WTC11 (cell line): Measurements from ENCODE around the gene NEDD9.

Experiments
- FOXK1 ChIP-seq: sonication (generic); formaldehyde crosslinking; IDR thresholded peaks from 2 replicates; pipeline ENCODE4 v1.8.0; 2022; ENCODE audit warnings: mild to moderate bottlenecking, moderate library complexity, missing genetic modification reagents
- FOXP1 ChIP-seq: sonication (generic); formaldehyde crosslinking; IDR thresholded peaks from 2 replicates; pipeline ENCODE4 v1.8.0; 2022; ENCODE audit warnings: missing genetic modification reagents, mild to moderate bottlenecking, moderate library complexity, borderline replicate concordance
- NR1H2 ChIP-seq: sonication (generic); formaldehyde crosslinking; IDR thresholded peaks from 2 replicates; pipeline ENCODE4 v1.9.0; 2021; ENCODE audit warnings: mild to moderate bottlenecking, moderate library complexity, missing genetic modification reagents
- NR3C1 ChIP-seq: sonication (generic); formaldehyde crosslinking; conservative IDR thresholded peaks from 2 replicates; pipeline ENCODE4 v1.8.1; 2023; ENCODE audit warnings: low read depth, mild to moderate bottlenecking, missing genetic modification reagents
- TF ChIP-seq, protein P1 (sequence below): sonication (generic); formaldehyde crosslinking; conservative IDR thresholded peaks from 2 replicates; pipeline ENCODE4 v1.8.1; 2022; ENCODE audit warnings: mild to moderate bottlenecking, missing genetic modification reagents
- TF ChIP-seq, protein P2 (sequence below): fragments of 200-600 bp; IDR thresholded peaks from 2 replicates; pipeline ENCODE4 v1.8.0; 2022; ENCODE audit warnings: antibody characterized with exemption
- TF ChIP-seq, protein P3 (sequence below): sonication (generic); formaldehyde crosslinking; IDR thresholded peaks from 2 replicates; pipeline ENCODE4 v1.8.0; 2022; ENCODE audit warnings: mild to moderate bottlenecking, missing genetic modification reagents
- TF ChIP-seq, protein P4 (sequence below): fragments of 250-450 bp; sonication (Bioruptor Pico); IDR thresholded peaks from 2 replicates; pipeline ENCODE4 v2.1.2; 2022; ENCODE audit warnings: mild to moderate bottlenecking, moderate library complexity
- TF ChIP-seq, protein P5 (sequence below): fragments of 250-450 bp; sonication (Bioruptor Pico); IDR thresholded peaks from 2 replicates; pipeline ENCODE4 v1.9.0; 2021; ENCODE audit warnings: moderate library complexity, mild to moderate bottlenecking, inconsistent platforms, borderline replicate concordance

DNA sequence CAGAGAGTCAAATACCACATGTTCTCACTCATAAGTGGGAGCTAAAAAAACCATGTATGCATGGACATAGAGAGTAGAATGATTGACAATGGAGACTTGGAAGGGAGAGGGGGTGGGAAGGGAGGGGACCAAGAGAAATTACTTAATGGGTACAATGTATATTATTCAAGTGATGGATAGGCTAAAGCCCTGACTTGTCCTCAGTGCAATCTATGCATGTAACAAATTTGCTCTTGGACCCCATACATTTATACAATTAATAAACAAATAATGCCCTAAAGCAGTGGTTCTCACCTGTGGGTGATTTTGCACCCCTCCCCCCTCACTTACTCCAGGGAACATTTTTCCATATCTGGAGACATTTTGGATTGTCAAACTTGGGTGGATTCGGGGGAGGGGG lies 33.5 kb upstream of the NEDD9 start:
- TF ChIP-seq, protein P1, sequence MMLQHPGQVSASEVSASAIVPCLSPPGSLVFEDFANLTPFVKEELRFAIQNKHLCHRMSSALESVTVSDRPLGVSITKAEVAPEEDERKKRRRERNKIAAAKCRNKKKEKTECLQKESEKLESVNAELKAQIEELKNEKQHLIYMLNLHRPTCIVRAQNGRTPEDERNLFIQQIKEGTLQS (CRISPR knock-in tag) = no peak
- TF ChIP-seq, protein P2, sequence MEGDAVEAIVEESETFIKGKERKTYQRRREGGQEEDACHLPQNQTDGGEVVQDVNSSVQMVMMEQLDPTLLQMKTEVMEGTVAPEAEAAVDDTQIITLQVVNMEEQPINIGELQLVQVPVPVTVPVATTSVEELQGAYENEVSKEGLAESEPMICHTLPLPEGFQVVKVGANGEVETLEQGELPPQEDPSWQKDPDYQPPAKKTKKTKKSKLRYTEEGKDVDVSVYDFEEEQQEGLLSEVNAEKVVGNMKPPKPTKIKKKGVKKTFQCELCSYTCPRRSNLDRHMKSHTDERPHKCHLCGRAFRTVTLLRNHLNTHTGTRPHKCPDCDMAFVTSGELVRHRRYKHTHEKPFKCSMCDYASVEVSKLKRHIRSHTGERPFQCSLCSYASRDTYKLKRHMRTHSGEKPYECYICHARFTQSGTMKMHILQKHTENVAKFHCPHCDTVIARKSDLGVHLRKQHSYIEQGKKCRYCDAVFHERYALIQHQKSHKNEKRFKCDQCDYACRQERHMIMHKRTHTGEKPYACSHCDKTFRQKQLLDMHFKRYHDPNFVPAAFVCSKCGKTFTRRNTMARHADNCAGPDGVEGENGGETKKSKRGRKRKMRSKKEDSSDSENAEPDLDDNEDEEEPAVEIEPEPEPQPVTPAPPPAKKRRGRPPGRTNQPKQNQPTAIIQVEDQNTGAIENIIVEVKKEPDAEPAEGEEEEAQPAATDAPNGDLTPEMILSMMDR = no peak
- TF ChIP-seq, protein P3, sequence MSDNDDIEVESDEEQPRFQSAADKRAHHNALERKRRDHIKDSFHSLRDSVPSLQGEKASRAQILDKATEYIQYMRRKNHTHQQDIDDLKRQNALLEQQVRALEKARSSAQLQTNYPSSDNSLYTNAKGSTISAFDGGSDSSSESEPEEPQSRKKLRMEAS = no peak
- TF ChIP-seq NR3C1 (no peak), FOXP1 (CRISPR knock-in tag) (no peak), FOXK1 (CRISPR knock-in tag) (no peak), NR1H2 (no peak)
- TF ChIP-seq, protein P4, sequence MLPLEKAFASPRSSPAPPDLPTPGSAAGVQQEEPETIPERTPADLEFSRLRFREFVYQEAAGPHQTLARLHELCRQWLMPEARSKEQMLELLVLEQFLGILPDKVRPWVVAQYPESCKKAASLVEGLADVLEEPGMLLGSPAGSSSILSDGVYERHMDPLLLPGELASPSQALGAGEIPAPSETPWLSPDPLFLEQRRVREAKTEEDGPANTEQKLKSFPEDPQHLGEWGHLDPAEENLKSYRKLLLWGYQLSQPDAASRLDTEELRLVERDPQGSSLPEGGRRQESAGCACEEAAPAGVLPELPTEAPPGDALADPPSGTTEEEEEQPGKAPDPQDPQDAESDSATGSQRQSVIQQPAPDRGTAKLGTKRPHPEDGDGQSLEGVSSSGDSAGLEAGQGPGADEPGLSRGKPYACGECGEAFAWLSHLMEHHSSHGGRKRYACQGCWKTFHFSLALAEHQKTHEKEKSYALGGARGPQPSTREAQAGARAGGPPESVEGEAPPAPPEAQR (CRISPR knock-in tag) = no peak
- TF ChIP-seq, protein P5, sequence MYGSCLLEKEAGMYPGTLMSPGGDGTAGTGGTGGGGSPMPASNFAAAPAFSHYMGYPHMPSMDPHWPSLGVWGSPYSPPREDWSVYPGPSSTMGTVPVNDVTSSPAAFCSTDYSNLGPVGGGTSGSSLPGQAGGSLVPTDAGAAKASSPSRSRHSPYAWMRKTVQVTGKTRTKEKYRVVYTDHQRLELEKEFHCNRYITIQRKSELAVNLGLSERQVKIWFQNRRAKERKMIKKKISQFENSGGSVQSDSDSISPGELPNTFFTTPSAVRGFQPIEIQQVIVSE (CRISPR knock-in tag) = no peak
